GM10847 (cell line): Measurements from ENCODE around the gene EBLN2.

ENCODE experiments used
- POLR2A ChIP-seq: IDR thresholded peaks from 2 replicates; pipeline ENCODE4 v1.6.1; 2011; ENCODE audit not compliant: insufficient read length; ENCODE audit errors: extremely low read depth

The EBLN2 gene

GRCh38 chr3:73052857-73053256 lies 8.6 kb upstream of the EBLN2 start:
- TF ChIP-seq POLR2A, result no peak

- TF ChIP-seq POLR2A, result no peak
These were observed 5.9 kb upstream of the EBLN2 start for GRCh38 chr3:73055583-73055982.

GRCh38 chr3:73056014-73056844 lies 5.2 kb upstream of the EBLN2 start:
- no peak for TF ChIP-seq POLR2A

GRCh38 chr3:73056845-73057150 lies 4.7 kb upstream of the EBLN2 start:
- TF ChIP-seq POLR2A, result no peak

- TF ChIP-seq POLR2A, result no peak
These were observed 1.1 kb upstream of the EBLN2 start for GRCh38 chr3:73060302-73060723.

GRCh38 chr3:73068419-73068818 lies 7.0 kb downstream of the EBLN2 start:
- no peak for TF ChIP-seq POLR2A

GRCh38 chr3:73069187-73069586 lies 7.7 kb downstream of the EBLN2 start:
- no peak for TF ChIP-seq POLR2A

- no peak for TF ChIP-seq POLR2A
These were observed 8.5 kb downstream of the EBLN2 start for GRCh38 chr3:73069775-73070444.

- no peak for TF ChIP-seq POLR2A
These were observed 9.5 kb downstream of the EBLN2 start for GRCh38 chr3:73070675-73071575.

GRCh38 chr3:73071952-73072351 lies 10.5 kb downstream of the EBLN2 start:
- no peak for TF ChIP-seq POLR2A

- no peak for TF ChIP-seq POLR2A
These were observed 11.2 kb downstream of the EBLN2 start for GRCh38 chr3:73072634-73073033.

- TF ChIP-seq POLR2A, result no peak
These were observed 11.7 kb downstream of the EBLN2 start for GRCh38 chr3:73073091-73073707.

GRCh38 chr3:73074781-73075180 lies 13.3 kb downstream of the EBLN2 start:
- TF ChIP-seq POLR2A, result no peak

GRCh38 chr3:73080216-73080966 lies 18.9 kb downstream of the EBLN2 start:
- TF ChIP-seq POLR2A, result no peak

- TF ChIP-seq POLR2A, result no peak
These were observed 19.7 kb downstream of the EBLN2 start for GRCh38 chr3:73081140-73081539.
